Neural cell (in vitro differentiated cells): ENCODE measurements around the gene TMEM59L.

ENCODE experiments used
- CTCF ChIP-seq: fragments of 450-650 bp; IDR thresholded peaks from 2 replicates; pipeline ENCODE4 v1.5.1; 2014; ENCODE audit warnings: antibody characterized with exemption, mild to moderate bottlenecking, moderate library complexity; ENCODE audit not compliant: poor library complexity, severe bottlenecking
- EZH2 ChIP-seq: fragments of 200-600, 300-800 bp; shearing (Covaris generic), sonication (generic); IDR thresholded peaks from 2 replicates; pipeline ENCODE4 v1.6.1; 2014; ENCODE audit warnings: antibody characterized with exemption, low read length, borderline replicate concordance, mild to moderate bottlenecking; ENCODE audit not compliant: insufficient read depth, poor library complexity, severe bottlenecking
- RAD21 ChIP-seq: fragments of 450-650 bp; conservative IDR thresholded peaks from 2 replicates; pipeline ENCODE4 v1.6.1; 2014; ENCODE audit warnings: antibody characterized with exemption, mild to moderate bottlenecking, moderate library complexity
- TAF1 ChIP-seq: IDR thresholded peaks from 2 replicates; pipeline ENCODE4 v1.6.1; 2012; ENCODE audit warnings: low read depth

DNA sequence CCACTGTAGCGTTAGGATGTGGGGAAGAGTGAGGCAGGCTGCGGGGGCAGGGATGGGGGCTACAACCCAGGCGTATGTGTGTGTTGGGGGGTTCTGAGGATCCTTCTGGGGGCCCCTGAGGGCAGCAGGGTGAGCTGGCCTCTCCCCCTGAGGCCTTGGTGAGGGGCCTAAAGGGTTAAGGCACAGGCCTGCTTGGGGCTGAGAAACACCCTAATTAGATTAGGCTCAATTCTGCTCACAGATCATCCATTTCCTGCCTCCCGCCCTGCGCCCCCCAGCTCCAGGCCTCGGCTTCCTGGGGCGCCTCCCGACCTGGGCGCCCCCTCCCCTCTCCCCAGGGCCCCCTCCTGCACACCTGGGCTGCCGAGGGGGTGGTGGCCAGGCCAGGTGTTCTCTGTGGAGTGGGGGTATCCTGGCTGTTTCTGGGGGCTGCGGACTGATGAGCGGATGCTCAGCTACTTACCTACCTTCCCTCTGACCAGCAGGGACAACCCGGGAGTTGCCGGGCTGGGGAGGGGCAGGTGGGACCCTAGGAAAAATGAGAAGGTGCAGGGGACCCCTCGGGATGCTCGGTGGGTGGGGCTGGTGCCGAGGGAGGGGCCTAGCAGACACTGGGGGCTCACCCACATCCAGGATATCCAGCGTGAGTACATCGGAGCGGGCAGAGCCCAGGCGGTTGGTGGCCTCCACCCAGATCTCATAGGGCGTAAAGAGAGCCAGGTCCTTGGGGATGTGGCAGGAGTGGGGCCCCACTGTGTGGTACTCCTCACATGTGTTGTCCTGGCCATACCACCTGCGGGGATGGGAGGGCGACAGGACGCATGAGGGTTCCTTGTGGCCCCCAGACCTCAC, 14.6 kb upstream of the TMEM59L start:
- no peak for TF ChIP-seq CTCF
- TF ChIP-seq TAF1: no peak
- TF ChIP-seq EZH2: no peak
- no peak for TF ChIP-seq RAD21
